Esophagus squamous epithelium (tissue), 5 donors: ENCODE results near the gene ALDH1A2. TPM values are rescaled to one million over a fixed set of nuclear protein-coding genes. Genes with fewer than 3 reads are reported as not detected.

ENCODE experiments used
- DNase-seq: peaks from one replicate; lab custom pipeline; 2025; lab: John Stamatoyannopoulos, UW
- H3K27ac ChIP-seq, 4 donors: fragments of 200-600 bp; sonication (generic); one replicate each; pipeline ENCODE4 v1.5.1; 2016 to 2019; ENCODE audit warnings: mild to moderate bottlenecking in 1 of 4
- H3K27me3 ChIP-seq, 4 donors: fragments of 200-600 bp; sonication (generic); 1 replicate in 3 of 4; 2 replicates in 1 of 4; pipeline versions ENCODE4 v1.5.1 to v1.6.0; 2017 to 2021; ENCODE audit warnings: antibody characterized with exemption in 1 of 4
- H3K36me3 ChIP-seq, 3 donors: fragments of 200-600 bp; sonication (generic); one replicate each; pipeline ENCODE4 v1.5.1; 2016 to 2019
- H3K4me1 ChIP-seq, 3 donors: fragments of 200-600 bp; sonication (generic); one replicate each; pipeline ENCODE4 v1.5.1; 2017 to 2019
- H3K4me3 ChIP-seq, 4 donors: fragments of 200-600 bp; sonication (generic); 1 replicate in 3 of 4; 2 replicates in 1 of 4; pipeline ENCODE4 v1.5.1; 2016 to 2019; ENCODE audit warnings: mild to moderate bottlenecking in 2 of 4, moderate library complexity in 1 of 4
- H3K9me3 ChIP-seq, 3 donors: fragments of 200-600 bp; sonication (generic); one replicate each; pipeline ENCODE4 v1.5.1; 2016 to 2019
- CTCF ChIP-seq, 6 experiments: fragments of 450-650 bp in 4 of 6; fragments of 200-600 bp in 2 of 6; sonication (generic) in 2 of 6; IDR thresholded peaks; one replicate each; pipeline ENCODE4 v1.5.1; 2016 to 2019; ENCODE audit warnings: antibody characterized with exemption in 6 of 6, mild to moderate bottlenecking in 4 of 6, moderate library complexity in 4 of 6
- POLR2A ChIP-seq, 4 donors: fragments of 450-650 bp; IDR thresholded peaks; one replicate each; pipeline ENCODE4 v1.6.1; 2017; ENCODE audit warnings: antibody characterized with exemption in 4 of 4, mild to moderate bottlenecking in 4 of 4, moderate library complexity in 3 of 4
- WGBS, 2 donors: methylation state at CpG; one replicate each; pipeline ENCODE4 v1.1.5; 2018; 5-methylcytosine and 5-hydroxymethylcytosine counted together
- intact Hi-C: fragments of 100-400 bp; cut with DNase I; formaldehyde crosslinking; loops from one replicate; pipeline ENCODE4 v1.15.0; 2022
- total RNA-seq, 4 donors: library from RNA; depleted of rRNA; stranded (reverse); fragments of >200 nt; gene quantifications; one replicate each; pipeline ENCODE4 v1.1.0, GENCODE V29; 2016
- donor health status: DM: yes; HTN: yes; CAD: no.

ALDH1A2 gene
- total RNA-seq, 4 donors from 2014 or later, result 0.19 to 3.4 (median 0.55) TPM

- H3K27me3 ChIP-seq, result peaks cover 0 to 28% (median 0%) of the 10 kb centered on the region in 4 donors
- intact Hi-C loops, result no loop called here
- TF ChIP-seq POLR2A (IDR thresholded peaks at IDR 0.05), result no peak
- no peak for TF ChIP-seq CTCF (IDR thresholded peaks at IDR 0.05)
- no peaks in the 10 kb centered on the region for H3K36me3 ChIP-seq
- DNase-seq, result no peak
- H3K27ac ChIP-seq, result no peak overlapping the region
- no peaks in the 10 kb centered on the region for H3K9me3 ChIP-seq
- no peaks in the 10 kb centered on the region for H3K4me1 ChIP-seq
- no peak overlapping the region for H3K4me3 ChIP-seq
- 80 to 82% methylated on average over 3 of the region's 3 CpGs for WGBS, 2 donors
Observed at GRCh38 chr15:58109419-58109818, 43.9 kb upstream of the ALDH1A2 start.

GRCh38 chr15:58108117-58108516 lies 42.6 kb upstream of the ALDH1A2 start:
- H3K27ac ChIP-seq, result no peak overlapping the region
- H3K9me3 ChIP-seq, result no peaks in the 10 kb centered on the region
- intact Hi-C loops, result no loop called here
- no peaks in the 10 kb centered on the region for H3K4me1 ChIP-seq
- WGBS, 2 donors, result 58 to 86% methylated on average over 2 of the region's 2 CpGs
- no peaks in the 10 kb centered on the region for H3K36me3 ChIP-seq
- H3K27me3 ChIP-seq, result peaks cover 0 to 28% (median 0%) of the 10 kb centered on the region in 4 donors
- no peak for DNase-seq
- no peak overlapping the region for H3K4me3 ChIP-seq
- TF ChIP-seq POLR2A (IDR thresholded peaks at IDR 0.05), result no peak
- no peak for TF ChIP-seq CTCF (IDR thresholded peaks at IDR 0.05)

GRCh38 chr15:58103482-58103881 lies 38.0 kb upstream of the ALDH1A2 start:
- Histone ChIP-seq H3K9me3 (no peaks in the 10 kb centered on the region), H3K27ac (no peak overlapping the region), H3K4me1 (no peaks in the 10 kb centered on the region), H3K27me3 (peaks cover 0 to 14% (median 0%) of the 10 kb centered on the region in 4 donors), H3K4me3 (no peak overlapping the region), H3K36me3 (no peaks in the 10 kb centered on the region)
- no peak for DNase-seq
- intact Hi-C loops, result no loop called here
- no peak for TF ChIP-seq POLR2A (IDR thresholded peaks at IDR 0.05)
- TF ChIP-seq CTCF (IDR thresholded peaks at IDR 0.05), result no peak

- H3K4me1 ChIP-seq, result no peaks in the 10 kb centered on the region
- no peaks in the 10 kb centered on the region for H3K36me3 ChIP-seq
- TF ChIP-seq CTCF (IDR thresholded peaks at IDR 0.05) (no peak), POLR2A (IDR thresholded peaks at IDR 0.05) (no peak)
- DNase-seq, result no peak
- no peaks in the 10 kb centered on the region for H3K9me3 ChIP-seq
- peaks cover 0 to 3% (median 0%) of the 10 kb centered on the region in 4 donors for H3K27me3 ChIP-seq
- intact Hi-C loops, result no loop called here
- H3K27ac ChIP-seq, result no peak overlapping the region
- H3K4me3 ChIP-seq, result no peak overlapping the region
- WGBS, 2 donors, result 72 to 88% methylated on average over 6 of the region's 6 CpGs
Observed at GRCh38 chr15:58096529-58097084, 31.1 kb upstream of the ALDH1A2 start.

- WGBS, 2 donors, result 27 to 37% methylated on average over 2 of the region's 2 CpGs
- intact Hi-C loops, result no loop called here
- H3K4me1 ChIP-seq, result no peaks in the 10 kb centered on the region
- no peaks in the 10 kb centered on the region for H3K36me3 ChIP-seq
- TF ChIP-seq POLR2A (IDR thresholded peaks at IDR 0.05) (no peak), CTCF (IDR thresholded peaks at IDR 0.05) (no peak)
- no peak overlapping the region for H3K27ac ChIP-seq
- H3K27me3 ChIP-seq, result no peaks in the 10 kb centered on the region
- no peak for DNase-seq
- H3K9me3 ChIP-seq, result no peaks in the 10 kb centered on the region
- no peak overlapping the region for H3K4me3 ChIP-seq
Observed at GRCh38 chr15:58095415-58095814, 29.9 kb upstream of the ALDH1A2 start.
